A549 (cell line): ENCODE measurements around the gene SLC9A9. TPM values are rescaled to one million over a fixed set of nuclear protein-coding genes. Genes with fewer than 3 reads are reported as not detected.

Source experiments
- ATAC-seq, 2 experiments: fragments of 200-7000 bp in 1 of 2; fragments of >200 bp in 1 of 2; cut with Nextera tagmentation in 1 of 2; cut with Tn5 transposase in 1 of 2; 3 replicates each; pipeline versions ENCODE4 v1.8.0 to v1.9.1; 2018 to 2020; ENCODE audit warnings: mild to moderate bottlenecking in 1 of 2, moderate library complexity in 1 of 2
- CTCF ChIA-PET: fragments of 300-600 bp; sonication (Branson Sonifier 250); formaldehyde crosslinking; extraction: SDS; loops from one replicate; lab custom pipeline; 2021; ENCODE audit warnings: antibody characterized with exemption, inconsistent platforms; lab: Yijun Ruan, JAX
- POLR2A ChIA-PET: fragments of 350-600 bp; formaldehyde crosslinking; extraction: SDS; loops from one replicate; lab custom pipeline; 2021; ENCODE audit warnings: antibody characterized with exemption, inconsistent platforms; lab: Yijun Ruan, JAX
- DNase-seq, 2 experiments: peaks; one replicate each; pipeline versions ENCODE4 v3.0.0 to v3.0.0-alpha.2; 2011 to 2016; ENCODE audit warnings: low read depth in 1 of 2, low spot score in 1 of 2
- FAIRE-seq: peaks from 2 replicates; lab custom pipeline; 2011; peaks lifted over from hg19 to GRCh38; lab: Jason Lieb, UNC
- H3K27ac ChIP-seq, 2 experiments: fragments of >200 bp; sonication (Bioruptor Twin); formaldehyde crosslinking; 3 replicates each; pipeline ENCODE4 v1.5.1; 2016 to 2017
- H3K4me1 ChIP-seq: fragments of >200 bp; sonication (Bioruptor Twin); formaldehyde crosslinking; 3 replicates; pipeline ENCODE4 v1.6.1; 2016
- H3K4me2 ChIP-seq: fragments of >200 bp; sonication (Bioruptor Twin); formaldehyde crosslinking; 3 replicates; pipeline ENCODE4 v1.6.1; 2016
- H3K4me3 ChIP-seq: fragments of >200 bp; sonication (Bioruptor Twin); formaldehyde crosslinking; 3 replicates; pipeline ENCODE4 v1.5.1; 2016
- H3K9me3 ChIP-seq: fragments of >200 bp; sonication (Bioruptor Twin); formaldehyde crosslinking; 3 replicates; pipeline ENCODE4 v1.6.1; 2016
- BHLHE40 ChIP-seq: IDR thresholded peaks from 2 replicates; pipeline ENCODE4 v1.6.1; 2012; ENCODE audit warnings: low read depth, low read length, inconsistent platforms
- CHD4 ChIP-seq: fragments of 200-600 bp; sonication (generic); IDR thresholded peaks from 2 replicates; pipeline ENCODE4 v1.6.1; 2016; ENCODE audit warnings: antibody characterized with exemption, mild to moderate bottlenecking, borderline replicate concordance
- EHF ChIP-seq: fragments of 250-450 bp; sonication (Bioruptor Pico); IDR thresholded peaks from 2 replicates; pipeline ENCODE4 v1.5.0; 2020; ENCODE audit warnings: mild to moderate bottlenecking
- ESRRA ChIP-seq: fragments of 150-350 bp; IDR thresholded peaks from 2 replicates; pipeline ENCODE4 v1.6.1; 2014; ENCODE audit warnings: mild to moderate bottlenecking, low read length, borderline replicate concordance
- FOSL2 ChIP-seq, 2 experiments: fragments of 450-650 bp in 1 of 2; fragments of >200 bp in 1 of 2; sonication (Bioruptor Twin) in 1 of 2; formaldehyde crosslinking; IDR thresholded peaks; 2 replicates each; pipeline versions ENCODE4 v1.5.0 to v1.6.1; 2016 to 2020; ENCODE audit warnings: mild to moderate bottlenecking in 1 of 2, moderate library complexity in 1 of 2
- GATA3 ChIP-seq: IDR thresholded peaks from 2 replicates; pipeline ENCODE4 v1.6.1; 2012; ENCODE audit warnings: borderline replicate concordance
- HDAC2 ChIP-seq: fragments of 200-600 bp; sonication (generic); IDR thresholded peaks from 2 replicates; pipeline ENCODE4 v1.6.1; 2016
- HES2 ChIP-seq: fragments of >200 bp; sonication (Bioruptor Twin); formaldehyde crosslinking; IDR thresholded peaks from 2 replicates; pipeline ENCODE4 v1.6.1; 2016
- HOXB13 ChIP-seq: fragments of 250-450 bp; sonication (Bioruptor Pico); IDR thresholded peaks from 2 replicates; pipeline ENCODE4 v1.5.0; 2020; ENCODE audit warnings: low read depth, mild to moderate bottlenecking, moderate library complexity
- HOXB5 ChIP-seq: fragments of 250-450 bp; sonication (Bioruptor Pico); IDR thresholded peaks from 2 replicates; pipeline ENCODE4 v1.5.0; 2020; ENCODE audit warnings: mild to moderate bottlenecking, moderate library complexity
- JUN ChIP-seq, 2 experiments: fragments of >200 bp; sonication (Bioruptor Twin); formaldehyde crosslinking; IDR thresholded peaks; 2 replicates in 1 of 2; 3 replicates in 1 of 2; pipeline ENCODE4 v1.6.1; 2016 to 2017
- KDM1A ChIP-seq: fragments of 200-600 bp; sonication (generic); IDR thresholded peaks from 2 replicates; pipeline ENCODE4 v1.6.1; 2016; ENCODE audit warnings: low read depth, mild to moderate bottlenecking
- MAFK ChIP-seq: fragments of 450-650 bp; IDR thresholded peaks from 2 replicates; pipeline ENCODE4 v1.6.1; 2014; ENCODE audit not compliant: partially characterized antibody
- PBX3 ChIP-seq: IDR thresholded peaks from 2 replicates; pipeline ENCODE4 v1.6.1; 2012
- POLR2A ChIP-seq: IDR thresholded peaks from 2 replicates; pipeline ENCODE4 v1.6.1; 2012; ENCODE audit warnings: mild to moderate bottlenecking, low read length
- REST ChIP-seq: fragments of 200-600 bp; sonication (generic); IDR thresholded peaks from 2 replicates; pipeline ENCODE4 v1.6.1; 2016; ENCODE audit warnings: antibody characterized with exemption, mild to moderate bottlenecking, moderate library complexity
- SMC3 ChIP-seq: fragments of >200 bp; sonication (Bioruptor Twin); formaldehyde crosslinking; IDR thresholded peaks from 3 replicates; pipeline ENCODE4 v1.6.1; 2018; ENCODE audit warnings: inconsistent platforms
- SREBF2 ChIP-seq: fragments of 450-650 bp; IDR thresholded peaks from 2 replicates; pipeline ENCODE4 v1.6.1; 2014; ENCODE audit warnings: mild to moderate bottlenecking, moderate library complexity
- TFCP2L1 ChIP-seq: fragments of 250-450 bp; sonication (Bioruptor Pico); IDR thresholded peaks from 2 replicates; pipeline ENCODE4 v1.5.0; 2021; ENCODE audit warnings: mild to moderate bottlenecking
- TP53 ChIP-seq: fragments of 250-450 bp; sonication (Bioruptor Pico); IDR thresholded peaks from 2 replicates; pipeline ENCODE4 v1.5.0; 2021; ENCODE audit warnings: mild to moderate bottlenecking, moderate library complexity
- ZC3H11A ChIP-seq: fragments of 450-650 bp; IDR thresholded peaks from 2 replicates; pipeline ENCODE4 v1.6.1; 2014; ENCODE audit warnings: antibody characterized with exemption, mild to moderate bottlenecking
- ZFP36 ChIP-seq: fragments of 450-650 bp; IDR thresholded peaks from 2 replicates; pipeline ENCODE4 v1.6.1; 2014; ENCODE audit warnings: borderline replicate concordance; ENCODE audit not compliant: partially characterized antibody
- WGBS: methylation state at CpG from one replicate; pipeline ENCODE4 v1.1.6; 2017; ENCODE audit errors: missing lambda C conversion rate; 5-methylcytosine and 5-hydroxymethylcytosine counted together
- polyA plus RNA-seq, 4 experiments: library from polyadenylated mRNA; depleted of rRNA in 3 of 4; stranded (reverse); fragments of >200 nt; fragmentation: RNase III in 1 of 4; extraction: RNeasy Plus Mini Kit Qiagen cat#74134 plus additional on column Dnase treatment in 1 of 4; gene quantifications; 2 replicates in 3 of 4; 3 replicates in 1 of 4; pipeline ENCODE4 v1.2.3, GENCODE V29; 2011 to 2017

Gene SLC9A9
- polyA plus RNA-seq, 2 of the 4 experiments (the other 2 are of a cell fraction), result 0.10 to 0.32 TPM

GRCh38 chr3:143851331-143852017, 3.2 kb upstream of the SLC9A9 start:
- ChIA-PET POLR2A (interaction anchor here (1.3 kb wide), 1 partner anchor 120 kb away, joined by 4 read pairs; the partner anchor contains the start of gene DIPK2A), CTCF (no interaction called here)
- no peak overlapping the region for H3K4me2 ChIP-seq
- no peaks in the 10 kb centered on the region for H3K4me1 ChIP-seq
- TF ChIP-seq ZC3H11A (no peak), HES2 (no peak), TP53 (CRISPR knock-in tag) (no peak), PBX3 (no peak), HOXB5 (no peak), ESRRA (no peak), REST (no peak), BHLHE40 (no peak), KDM1A (no peak)
- WGBS, result 65% methylated on average over 5 of the region's 5 CpGs
- H3K4me3 ChIP-seq, result no peak overlapping the region
- peak in 1 of 2 experiments; percentile 46; a peak in 3 of 6 replicates for ATAC-seq
- FAIRE-seq, result no peak
- no peaks in the 10 kb centered on the region for H3K9me3 ChIP-seq
- no peak for DNase-seq
- H3K27ac ChIP-seq, result no peak overlapping the region

- ATAC-seq, result no peak
- ChIA-PET CTCF (no interaction called here), POLR2A (no interaction called here)
- H3K27ac ChIP-seq, result no peak overlapping the region
- no peaks in the 10 kb centered on the region for H3K4me1 ChIP-seq
- FAIRE-seq, result no peak
- no peak for TF ChIP-seq SREBF2
- TF ChIP-seq FOSL2 (IDR thresholded peaks at IDR 0.05), result no peak
- no peak for TF ChIP-seq FOSL2 (CRISPR knock-in tag; IDR thresholded peaks at IDR 0.05)
- TF ChIP-seq MAFK, result no peak
- no peak for TF ChIP-seq JUN (IDR thresholded peaks at IDR 0.05)
- no peak for TF ChIP-seq ZFP36
- no peak for TF ChIP-seq ESRRA
- TF ChIP-seq ZC3H11A, result no peak
- no peak for TF ChIP-seq POLR2A
- no peak for TF ChIP-seq SMC3
- TF ChIP-seq EHF (CRISPR knock-in tag), result no peak
- no peak for TF ChIP-seq GATA3
- TF ChIP-seq CHD4, result no peak
- no peak for TF ChIP-seq HDAC2
- no peak for TF ChIP-seq TFCP2L1 (CRISPR knock-in tag)
- TF ChIP-seq HOXB13, result no peak
- H3K9me3 ChIP-seq, result no peaks in the 10 kb centered on the region
- H3K4me2 ChIP-seq, result no peak overlapping the region
- no peak for DNase-seq
- no peak overlapping the region for H3K4me3 ChIP-seq
Observed at GRCh38 chr3:143850877-143851276, 2.6 kb upstream of the SLC9A9 start.
